Measurements from ENCODE around the gene PAN3.

The PAN3 gene

GRCh38 chr13:28231642-28232041, 93.3 kb downstream of the PAN3 start:
- no peak overlapping the region for H2BK5ac ChIP-seq (ENCODE audit: low read depth, low read length, poor library complexity)
- no peak overlapping the region for H3K14ac ChIP-seq (ENCODE audit: low read length)
- H3K9ac ChIP-seq (ENCODE audit: low read length): no peak overlapping the region
- no peaks in the 10 kb centered on the region for H3K27me3 ChIP-seq (ENCODE audit: insufficient read depth, low read length)
- H4K8ac ChIP-seq (ENCODE audit: low read depth, low read length): no peak overlapping the region
- H3K4me1 ChIP-seq (ENCODE audit: control insufficient read depth in 1 of 2, insufficient read depth in 2 of 2, low read length in 2 of 2): no peaks in the 10 kb centered on the region
- H3K4me3 ChIP-seq (ENCODE audit: low read depth, low read length): no peak overlapping the region
- no peak overlapping the region for H3K4me2 ChIP-seq (ENCODE audit: low read length)
- no peak overlapping the region for H4K91ac ChIP-seq (ENCODE audit: low read depth, low read length)
- no peak overlapping the region for H3K4ac ChIP-seq (ENCODE audit: low read depth, low read length)
- WGBS (ENCODE audit: extremely low coverage, insufficient coverage, insufficient read length): no CpG with 5 or more reads among the region's 3 CpGs
- no peak overlapping the region for H3K27ac ChIP-seq (ENCODE audit: low read depth, low read length)
- H3K79me2 ChIP-seq (ENCODE audit: control insufficient read depth, insufficient read depth, low read length, poor library complexity): no peaks in the 10 kb centered on the region
- H2BK12ac ChIP-seq (ENCODE audit: low read length): no peak overlapping the region
- DNase-seq: no peak
- no peaks in the 10 kb centered on the region for H3K9me3 ChIP-seq (ENCODE audit: insufficient read depth, low read depth, low read length)
- H3K23ac ChIP-seq (ENCODE audit: low read length): no peak overlapping the region
- no peak overlapping the region for H4K12ac ChIP-seq (ENCODE audit: low read depth, low read length)
- no peaks in the 10 kb centered on the region for H3K36me3 ChIP-seq (ENCODE audit: control insufficient read depth in 1 of 2, insufficient read depth in 2 of 2, low read length in 2 of 2)
- no peak overlapping the region for H3K18ac ChIP-seq (ENCODE audit: low read length)
- no peak overlapping the region for H2AFZ ChIP-seq (ENCODE audit: insufficient read depth, low read length, poor library complexity)
- no peak overlapping the region for H2AK5ac ChIP-seq (ENCODE audit: low read length)
- H2BK120ac ChIP-seq (ENCODE audit: insufficient read depth, low read length, poor library complexity): no peak overlapping the region
- H3K79me1 ChIP-seq (ENCODE audit: low read length): no peaks in the 10 kb centered on the region

- no peak overlapping the region for H3K27ac ChIP-seq (ENCODE audit: low read depth, low read length)
These were observed 99.6 kb downstream of the PAN3 start for GRCh38 chr13:28237944-28238343.

GRCh38 chr13:28239374-28239773, 101.0 kb downstream of the PAN3 start:
- Histone ChIP-seq H2AFZ (ENCODE audit: insufficient read depth, low read length, poor library complexity) (no peak overlapping the region), H4K8ac (ENCODE audit: low read depth, low read length) (no peak overlapping the region), H3K36me3 (ENCODE audit: control insufficient read depth in 1 of 2, insufficient read depth in 2 of 2, low read length in 2 of 2) (peaks cover 0 to 2% of the 10 kb centered on the region in 2 experiments), H2BK12ac (ENCODE audit: low read length) (no peak overlapping the region), H3K4me3 (ENCODE audit: low read depth, low read length) (no peak overlapping the region), H3K27me3 (ENCODE audit: insufficient read depth, low read length) (no peaks in the 10 kb centered on the region), H3K79me2 (ENCODE audit: control insufficient read depth, insufficient read depth, low read length, poor library complexity) (no peaks in the 10 kb centered on the region), H3K9me3 (ENCODE audit: insufficient read depth, low read depth, low read length) (no peaks in the 10 kb centered on the region), H4K91ac (ENCODE audit: low read depth, low read length) (no peak overlapping the region), H3K4me1 (ENCODE audit: control insufficient read depth in 1 of 2, insufficient read depth in 2 of 2, low read length in 2 of 2) (no peaks in the 10 kb centered on the region), H2AK5ac (ENCODE audit: low read length) (no peak overlapping the region), H3K27ac (ENCODE audit: low read depth, low read length) (no peak overlapping the region), H3K9ac (ENCODE audit: low read length) (no peak overlapping the region), H4K12ac (ENCODE audit: low read depth, low read length) (no peak overlapping the region), H3K4me2 (ENCODE audit: low read length) (no peak overlapping the region), H3K4ac (ENCODE audit: low read depth, low read length) (no peak overlapping the region), H2BK5ac (ENCODE audit: low read depth, low read length, poor library complexity) (no peak overlapping the region), H3K23ac (ENCODE audit: low read length) (no peak overlapping the region), H3K79me1 (ENCODE audit: low read length) (no peaks in the 10 kb centered on the region), H3K18ac (ENCODE audit: low read length) (no peak overlapping the region), H3K14ac (ENCODE audit: low read length) (no peak overlapping the region), H2BK120ac (ENCODE audit: insufficient read depth, low read length, poor library complexity) (no peak overlapping the region)
- WGBS (ENCODE audit: extremely low coverage, insufficient coverage, insufficient read length): no CpG with 5 or more reads among the region's 2 CpGs
- peak in 1 of 2 donors; percentile 2 for DNase-seq

More at GRCh38 chr13:28237944-28238343, 99.6 kb downstream of the PAN3 start:
- Histone ChIP-seq H4K91ac (ENCODE audit: low read depth, low read length) (no peak overlapping the region), H3K18ac (ENCODE audit: low read length) (no peak overlapping the region), H3K36me3 (ENCODE audit: control insufficient read depth in 1 of 2, insufficient read depth in 2 of 2, low read length in 2 of 2) (peaks cover 0 to 2% of the 10 kb centered on the region in 2 experiments), H4K12ac (ENCODE audit: low read depth, low read length) (no peak overlapping the region), H3K4me2 (ENCODE audit: low read length) (no peak overlapping the region), H2BK12ac (ENCODE audit: low read length) (no peak overlapping the region), H2AFZ (ENCODE audit: insufficient read depth, low read length, poor library complexity) (no peak overlapping the region), H3K14ac (ENCODE audit: low read length) (no peak overlapping the region), H2BK120ac (ENCODE audit: insufficient read depth, low read length, poor library complexity) (no peak overlapping the region), H3K27me3 (ENCODE audit: insufficient read depth, low read length) (no peaks in the 10 kb centered on the region), H3K79me2 (ENCODE audit: control insufficient read depth, insufficient read depth, low read length, poor library complexity) (no peaks in the 10 kb centered on the region), H3K9me3 (ENCODE audit: insufficient read depth, low read depth, low read length) (no peaks in the 10 kb centered on the region), H3K4me1 (ENCODE audit: control insufficient read depth in 1 of 2, insufficient read depth in 2 of 2, low read length in 2 of 2) (no peaks in the 10 kb centered on the region), H3K4me3 (ENCODE audit: low read depth, low read length) (no peak overlapping the region), H3K4ac (ENCODE audit: low read depth, low read length) (no peak overlapping the region), H3K9ac (ENCODE audit: low read length) (no peak overlapping the region), H2BK5ac (ENCODE audit: low read depth, low read length, poor library complexity) (no peak overlapping the region), H4K8ac (ENCODE audit: low read depth, low read length) (no peak overlapping the region), H2AK5ac (ENCODE audit: low read length) (no peak overlapping the region), H3K79me1 (ENCODE audit: low read length) (no peaks in the 10 kb centered on the region), H3K23ac (ENCODE audit: low read length) (no peak overlapping the region)
- no CpG with 5 or more reads among the region's 2 CpGs for WGBS (ENCODE audit: extremely low coverage, insufficient coverage, insufficient read length)
- DNase-seq: no peak

GRCh38 chr13:28245465-28245864, 107.1 kb downstream of the PAN3 start:
- Histone ChIP-seq H2BK5ac (ENCODE audit: low read depth, low read length, poor library complexity) (no peak overlapping the region), H3K4me2 (ENCODE audit: low read length) (no peak overlapping the region)

More at GRCh38 chr13:28245465-28245864, 107.1 kb downstream of the PAN3 start:
- Histone ChIP-seq H3K79me2 (ENCODE audit: control insufficient read depth, insufficient read depth, low read length, poor library complexity) (no peaks in the 10 kb centered on the region), H3K18ac (ENCODE audit: low read length) (no peak overlapping the region), H3K23ac (ENCODE audit: low read length) (no peak overlapping the region), H2BK12ac (ENCODE audit: low read length) (no peak overlapping the region), H3K79me1 (ENCODE audit: low read length) (no peaks in the 10 kb centered on the region), H2AK5ac (ENCODE audit: low read length) (no peak overlapping the region), H4K91ac (ENCODE audit: low read depth, low read length) (no peak overlapping the region), H3K9me3 (ENCODE audit: insufficient read depth, low read depth, low read length) (no peaks in the 10 kb centered on the region), H4K12ac (ENCODE audit: low read depth, low read length) (no peak overlapping the region), H3K4me3 (ENCODE audit: low read depth, low read length) (no peak overlapping the region), H3K27ac (ENCODE audit: low read depth, low read length) (no peak overlapping the region), H3K4me1 (ENCODE audit: control insufficient read depth in 1 of 2, insufficient read depth in 2 of 2, low read length in 2 of 2) (no peaks in the 10 kb centered on the region), H4K8ac (ENCODE audit: low read depth, low read length) (no peak overlapping the region), H3K9ac (ENCODE audit: low read length) (no peak overlapping the region), H3K4ac (ENCODE audit: low read depth, low read length) (no peak overlapping the region), H3K27me3 (ENCODE audit: insufficient read depth, low read length) (no peaks in the 10 kb centered on the region), H2BK120ac (ENCODE audit: insufficient read depth, low read length, poor library complexity) (no peak overlapping the region), H2AFZ (ENCODE audit: insufficient read depth, low read length, poor library complexity) (no peak overlapping the region), H3K14ac (ENCODE audit: low read length) (no peak overlapping the region), H3K36me3 (ENCODE audit: control insufficient read depth in 1 of 2, insufficient read depth in 2 of 2, low read length in 2 of 2) (peaks cover 0 to 2% of the 10 kb centered on the region in 2 experiments)
- no CpG with 5 or more reads among the region's 2 CpGs for WGBS (ENCODE audit: extremely low coverage, insufficient coverage, insufficient read length)
- DNase-seq: no peak

All from trophoblast cell (in vitro differentiated cells and primary cell).